ENCODE results near the gene RERE. TPM values are rescaled to one million over a fixed set of nuclear protein-coding genes. Genes with fewer than 3 reads are reported as not detected.

RERE gene
- total and polyA plus RNA-seq, 2 experiments from 2014 or later = 148 to 170 TPM

GRCh38 chr1:8332806-8333205, 484.6 kb downstream of the RERE start:
- no peaks in the 10 kb centered on the region for H3K9me2 ChIP-seq (ENCODE audit: insufficient read depth)
- Mint-ChIP-seq H3K36me3 (ENCODE audit: low read depth) (peaks cover 7% of the 10 kb centered on the region), H3K27me3 (ENCODE audit: insufficient read depth, low read depth, poor library complexity) (peaks cover 8% of the 10 kb centered on the region), H3K4me1 (no peaks in the 10 kb centered on the region; the same call in 2 of the 3 replicates), H3K9me3 (peaks cover 3% of the 10 kb centered on the region; the same call in 1 of the 3 replicates), H3K27ac (no peak overlapping the region), H3K4me3 (no peak overlapping the region)
- no peaks in the 10 kb centered on the region for H3K27me3 ChIP-seq (ENCODE audit: insufficient read depth)
- no peaks in the 10 kb centered on the region for H3K36me3 ChIP-seq (ENCODE audit: insufficient read depth)
- H3K4me3 ChIP-seq = no peak overlapping the region
- no peaks in the 10 kb centered on the region for H4K20me1 ChIP-seq (replicated peaks; ENCODE audit: insufficient read depth)
- no peak overlapping the region for H2AFZ ChIP-seq
- H3F3A ChIP-seq (replicated peaks; ENCODE audit: low read depth) = no peaks in the 10 kb centered on the region
- H3K79me2 ChIP-seq (replicated peaks; ENCODE audit: insufficient read depth) = no peaks in the 10 kb centered on the region
- H3K27ac ChIP-seq (ENCODE audit: low read depth) = no peak overlapping the region
- no peak overlapping the region for H3K4me2 ChIP-seq
- TF ChIP-seq JUNB (IDR thresholded peaks at IDR 0.05; ENCODE audit: unreplicated experiment) (no peak), EZH2 (IDR thresholded peaks at IDR 0.05; ENCODE audit: low read depth, unreplicated experiment) (no peak), STAT1 (IDR thresholded peaks at IDR 0.05; ENCODE audit: unreplicated experiment) (no peak), ZNF114 (CRISPR knock-in tag; IDR thresholded peaks at IDR 0.05) (no peak), CREB1 (CRISPR knock-in tag; IDR thresholded peaks at IDR 0.05; ENCODE audit: low read depth) (no peak), NANOG (IDR thresholded peaks at IDR 0.05; ENCODE audit: borderline replicate concordance) (no peak), REST (IDR thresholded peaks at IDR 0.05; ENCODE audit: unreplicated experiment) (no peak), CTCF (conservative IDR thresholded peaks at IDR 0.05; ENCODE audit: low read depth in 2 of 2) (no peak), ZNF331 (CRISPR knock-in tag; IDR thresholded peaks at IDR 0.05; ENCODE audit: low read depth) (no peak), EZH2phosphoT487 (IDR thresholded peaks at IDR 0.05; ENCODE audit: unreplicated experiment) (no peak), POLR2AphosphoS5 (IDR thresholded peaks at IDR 0.05; ENCODE audit: low read depth) (no peak), ETS1 (IDR thresholded peaks at IDR 0.05) (no peak)
- TF ChIP-seq, protein P1, sequence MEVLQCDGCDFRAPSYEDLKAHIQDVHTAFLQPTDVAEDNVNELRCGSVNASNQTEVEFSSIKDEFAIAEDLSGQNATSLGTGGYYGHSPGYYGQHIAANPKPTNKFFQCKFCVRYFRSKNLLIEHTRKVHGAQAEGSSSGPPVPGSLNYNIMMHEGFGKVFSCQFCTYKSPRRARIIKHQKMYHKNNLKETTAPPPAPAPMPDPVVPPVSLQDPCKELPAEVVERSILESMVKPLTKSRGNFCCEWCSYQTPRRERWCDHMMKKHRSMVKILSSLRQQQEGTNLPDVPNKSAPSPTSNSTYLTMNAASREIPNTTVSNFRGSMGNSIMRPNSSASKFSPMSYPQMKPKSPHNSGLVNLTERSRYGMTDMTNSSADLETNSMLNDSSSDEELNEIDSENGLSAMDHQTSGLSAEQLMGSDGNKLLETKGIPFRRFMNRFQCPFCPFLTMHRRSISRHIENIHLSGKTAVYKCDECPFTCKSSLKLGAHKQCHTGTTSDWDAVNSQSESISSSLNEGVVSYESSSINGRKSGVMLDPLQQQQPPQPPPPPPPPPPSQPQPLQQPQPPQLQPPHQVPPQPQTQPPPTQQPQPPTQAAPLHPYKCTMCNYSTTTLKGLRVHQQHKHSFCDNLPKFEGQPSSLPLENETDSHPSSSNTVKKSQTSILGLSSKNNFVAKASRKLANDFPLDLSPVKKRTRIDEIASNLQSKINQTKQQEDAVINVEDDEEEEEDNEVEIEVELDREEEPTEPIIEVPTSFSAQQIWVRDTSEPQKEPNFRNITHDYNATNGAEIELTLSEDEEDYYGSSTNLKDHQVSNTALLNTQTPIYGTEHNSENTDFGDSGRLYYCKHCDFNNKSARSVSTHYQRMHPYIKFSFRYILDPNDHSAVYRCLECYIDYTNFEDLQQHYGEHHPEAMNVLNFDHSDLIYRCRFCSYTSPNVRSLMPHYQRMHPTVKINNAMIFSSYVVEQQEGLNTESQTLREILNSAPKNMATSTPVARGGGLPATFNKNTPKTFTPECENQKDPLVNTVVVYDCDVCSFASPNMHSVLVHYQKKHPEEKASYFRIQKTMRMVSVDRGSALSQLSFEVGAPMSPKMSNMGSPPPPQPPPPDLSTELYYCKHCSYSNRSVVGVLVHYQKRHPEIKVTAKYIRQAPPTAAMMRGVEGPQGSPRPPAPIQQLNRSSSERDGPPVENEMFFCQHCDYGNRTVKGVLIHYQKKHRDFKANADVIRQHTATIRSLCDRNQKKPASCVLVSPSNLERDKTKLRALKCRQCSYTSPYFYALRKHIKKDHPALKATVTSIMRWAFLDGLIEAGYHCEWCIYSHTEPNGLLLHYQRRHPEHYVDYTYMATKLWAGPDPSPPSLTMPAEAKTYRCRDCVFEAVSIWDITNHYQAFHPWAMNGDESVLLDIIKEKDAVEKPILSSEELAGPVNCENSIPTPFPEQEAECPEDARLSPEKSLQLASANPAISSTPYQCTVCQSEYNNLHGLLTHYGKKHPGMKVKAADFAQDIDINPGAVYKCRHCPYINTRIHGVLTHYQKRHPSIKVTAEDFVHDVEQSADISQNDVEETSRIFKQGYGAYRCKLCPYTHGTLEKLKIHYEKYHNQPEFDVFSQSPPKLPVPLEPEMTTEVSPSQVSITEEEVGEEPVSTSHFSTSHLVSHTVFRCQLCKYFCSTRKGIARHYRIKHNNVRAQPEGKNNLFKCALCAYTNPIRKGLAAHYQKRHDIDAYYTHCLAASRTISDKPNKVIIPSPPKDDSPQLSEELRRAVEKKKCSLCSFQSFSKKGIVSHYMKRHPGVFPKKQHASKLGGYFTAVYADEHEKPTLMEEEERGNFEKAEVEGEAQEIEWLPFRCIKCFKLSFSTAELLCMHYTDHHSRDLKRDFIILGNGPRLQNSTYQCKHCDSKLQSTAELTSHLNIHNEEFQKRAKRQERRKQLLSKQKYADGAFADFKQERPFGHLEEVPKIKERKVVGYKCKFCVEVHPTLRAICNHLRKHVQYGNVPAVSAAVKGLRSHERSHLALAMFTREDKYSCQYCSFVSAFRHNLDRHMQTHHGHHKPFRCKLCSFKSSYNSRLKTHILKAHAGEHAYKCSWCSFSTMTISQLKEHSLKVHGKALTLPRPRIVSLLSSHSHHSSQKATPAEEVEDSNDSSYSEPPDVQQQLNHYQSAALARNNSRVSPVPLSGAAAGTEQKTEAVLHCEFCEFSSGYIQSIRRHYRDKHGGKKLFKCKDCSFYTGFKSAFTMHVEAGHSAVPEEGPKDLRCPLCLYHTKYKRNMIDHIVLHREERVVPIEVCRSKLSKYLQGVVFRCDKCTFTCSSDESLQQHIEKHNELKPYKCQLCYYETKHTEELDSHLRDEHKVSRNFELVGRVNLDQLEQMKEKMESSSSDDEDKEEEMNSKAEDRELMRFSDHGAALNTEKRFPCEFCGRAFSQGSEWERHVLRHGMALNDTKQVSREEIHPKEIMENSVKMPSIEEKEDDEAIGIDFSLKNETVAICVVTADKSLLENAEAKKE (CRISPR knock-in tag; IDR thresholded peaks at IDR 0.05) = no peak
- no peak for ATAC-seq
- H3K4me1 ChIP-seq (ENCODE audit: insufficient read depth) = no peaks in the 10 kb centered on the region
- DNase-seq (ENCODE audit: low spot score) = no peak
